ENCODE results near the gene SPA17. TPM values are rescaled to one million over a fixed set of nuclear protein-coding genes. Genes with fewer than 3 reads are reported as not detected.

Gene SPA17
- total and polyA plus RNA-seq, 2 of the 4 experiments (the other 2 are of a cell fraction) = 9.9 to 10.6 TPM

DNA sequence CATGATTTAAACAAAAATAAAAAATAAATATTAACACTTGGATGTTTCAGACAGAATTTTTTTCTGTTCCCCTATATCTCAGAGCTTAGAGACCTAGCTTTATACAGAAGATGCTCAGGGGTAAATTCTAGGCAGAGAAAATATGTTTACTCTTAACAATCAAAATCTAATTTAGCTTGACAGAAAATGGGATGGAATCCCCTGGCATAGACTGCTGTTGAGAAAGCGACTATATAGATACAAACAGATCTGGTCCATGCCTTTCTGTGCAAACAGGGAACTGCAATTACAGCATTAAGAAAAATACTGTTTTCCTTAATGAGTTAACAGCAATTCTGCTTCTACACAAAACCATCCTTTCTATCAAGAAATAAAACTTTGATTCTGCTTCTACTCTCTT, 14.7 kb upstream of the SPA17 start:
- Histone ChIP-seq H2BK5ac (ENCODE audit: low read depth, low read length, poor library complexity, severe bottlenecking) (no peak overlapping the region), H3K56ac (ENCODE audit: extremely low read depth, insufficient read depth, low read length) (no peak overlapping the region), H3K27me3 (ENCODE audit: control insufficient read depth, insufficient read depth, low read length) (no peaks in the 10 kb centered on the region), H4K8ac (ENCODE audit: low read depth in 2 of 2, low read length in 2 of 2) (no peak overlapping the region), H3K4me3 (ENCODE audit: insufficient read depth, low read depth, low read length) (no peak overlapping the region), H2BK15ac (ENCODE audit: low read depth, low read length) (no peak overlapping the region), H3K18ac (ENCODE audit: low read depth, low read length) (no peak overlapping the region), H2BK20ac (ENCODE audit: low read depth, low read length) (no peak overlapping the region), H3K23ac (ENCODE audit: low read depth, low read length) (no peak overlapping the region), H3K9me1 (ENCODE audit: insufficient read depth, low read length) (no peaks in the 10 kb centered on the region), H3K9me3 (ENCODE audit: control insufficient read depth, insufficient read depth, low read length) (no peaks in the 10 kb centered on the region), H3K4me1 (ENCODE audit: control insufficient read depth, insufficient read depth, low read length) (peaks cover 5% of the 10 kb centered on the region; the same call in 1 of the 2 replicates), H2AFZ (replicated peaks; ENCODE audit: low read length, poor library complexity) (no peak overlapping the region), H3K79me1 (ENCODE audit: low read depth in 1 of 2, low read length in 2 of 2) (no peaks in the 10 kb centered on the region), H4K5ac (ENCODE audit: low read depth, low read length) (no peak overlapping the region), H4K20me1 (ENCODE audit: insufficient read depth, low read length) (no peaks in the 10 kb centered on the region), H2BK120ac (ENCODE audit: low read depth, low read length) (no peak overlapping the region), H2AK5ac (ENCODE audit: low read depth, low read length) (no peak overlapping the region), H3K14ac (replicated peaks; ENCODE audit: low read depth, low read length) (no peak overlapping the region), H3K36me3 (ENCODE audit: control insufficient read depth, insufficient read depth, low read length) (no peaks in the 10 kb centered on the region), H3K4ac (ENCODE audit: low read depth, low read length) (no peak overlapping the region), H3K9ac (ENCODE audit: low read depth, low read length) (no peak overlapping the region), H3K27ac (ENCODE audit: insufficient read depth, low read length) (no peak overlapping the region), H3K4me2 (ENCODE audit: low read depth, low read length) (no peak overlapping the region), H4K91ac (ENCODE audit: insufficient read depth, low read depth, low read length) (no peak overlapping the region), H2AK9ac (replicated peaks; ENCODE audit: low read depth, low read length, poor library complexity) (no peak overlapping the region)
- no peak for ATAC-seq (ENCODE audit: low read depth)
- no TSS peak for BruUV-seq (replicated peaks)
- TF ChIP-seq RAD21 (IDR thresholded peaks at IDR 0.05; ENCODE audit: low read length) (no peak), NFE2L2 (IDR thresholded peaks at IDR 0.05; ENCODE audit: low read depth, low read length) (no peak), CHD1 (IDR thresholded peaks at IDR 0.05; ENCODE audit: low read depth, low read length) (no peak), RFX5 (IDR thresholded peaks at IDR 0.05; ENCODE audit: low read depth, low read length) (no peak), CEBPB (IDR thresholded peaks at IDR 0.05; ENCODE audit: low read depth, low read length) (no peak)
- TF ChIP-seq, protein P1, sequence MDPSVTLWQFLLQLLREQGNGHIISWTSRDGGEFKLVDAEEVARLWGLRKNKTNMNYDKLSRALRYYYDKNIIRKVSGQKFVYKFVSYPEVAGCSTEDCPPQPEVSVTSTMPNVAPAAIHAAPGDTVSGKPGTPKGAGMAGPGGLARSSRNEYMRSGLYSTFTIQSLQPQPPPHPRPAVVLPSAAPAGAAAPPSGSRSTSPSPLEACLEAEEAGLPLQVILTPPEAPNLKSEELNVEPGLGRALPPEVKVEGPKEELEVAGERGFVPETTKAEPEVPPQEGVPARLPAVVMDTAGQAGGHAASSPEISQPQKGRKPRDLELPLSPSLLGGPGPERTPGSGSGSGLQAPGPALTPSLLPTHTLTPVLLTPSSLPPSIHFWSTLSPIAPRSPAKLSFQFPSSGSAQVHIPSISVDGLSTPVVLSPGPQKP (IDR thresholded peaks at IDR 0.05; ENCODE audit: borderline replicate concordance, low read depth, low read length) = no peak
- ChIA-PET CTCF (no interaction called here), POLR2A (ENCODE audit: unreplicated experiment) (no interaction called here)
- dilution Hi-C loops (cut with HindIII; ENCODE audit: low sequenced_read_pairs, unreplicated experiment) = no loop called here
- in situ Hi-C loops (cut with MboI; ENCODE audit: low sequenced_read_pairs) = loop anchor here (25.0 kb wide), 1 partner anchor 753 kb away; no protein-coding TSS in a partner anchor
- no CpG with 5 or more reads among the region's 1 CpG for WGBS, 2 experiments (ENCODE audit: extremely low coverage in 2 of 2, insufficient read length in 1 of 2)
- no peak for DNase-seq
- intact Hi-C loops (cut with micrococcal nuclease) = no loop called here
